NB4 (cell line): ENCODE results near the gene COL1A2.

Experiments used
- DNase-seq: peaks from one replicate; pipeline ENCODE4 v3.0.0; 2010; ENCODE audit warnings: low read depth
- H3K4me3 ChIP-seq: one replicate; pipeline ENCODE4 v1.5.1; 2011; ENCODE audit warnings: mild to moderate bottlenecking, low read depth, low read length, moderate library complexity
- MYC ChIP-seq: IDR thresholded peaks from 2 replicates; pipeline ENCODE4 v1.6.1; 2011; ENCODE audit warnings: low read depth, low read length
- POLR2A ChIP-seq: IDR thresholded peaks from 2 replicates; pipeline ENCODE4 v1.6.1; 2011; ENCODE audit warnings: mild to moderate bottlenecking; ENCODE audit not compliant: insufficient read length; ENCODE audit errors: extremely low read depth
- TF ChIP-seq, protein P1 (sequence below): IDR thresholded peaks from 2 replicates; pipeline ENCODE4 v1.6.1; 2011; ENCODE audit warnings: low read depth, low read length
- TF ChIP-seq, protein P2 (sequence below): IDR thresholded peaks from one replicate; pipeline ENCODE4 v1.5.1; 2012; ENCODE audit warnings: low read depth, low read length

COL1A2 gene

DNA sequence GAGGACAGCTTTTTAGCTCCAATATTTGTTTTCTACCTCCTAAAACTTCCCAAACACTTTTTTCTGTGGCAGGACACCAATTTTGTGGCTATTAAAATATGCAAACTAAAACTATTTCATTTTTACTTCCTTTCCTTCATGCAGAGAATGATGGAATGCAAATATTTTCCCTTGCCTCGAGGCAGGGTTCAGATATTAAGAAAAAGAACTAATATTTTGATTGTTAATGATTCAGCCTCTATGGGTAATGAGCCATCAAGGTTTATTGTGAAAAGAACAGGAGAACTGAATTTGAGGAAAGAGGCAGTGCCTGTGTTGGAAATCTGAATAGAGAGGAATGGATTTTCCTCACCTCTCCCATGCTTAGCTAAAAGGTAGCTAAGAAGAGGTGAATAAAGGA lies 71.8 kb downstream of the COL1A2 start:
- no peak overlapping the region for H3K4me3 ChIP-seq
- TF ChIP-seq, protein P1, sequence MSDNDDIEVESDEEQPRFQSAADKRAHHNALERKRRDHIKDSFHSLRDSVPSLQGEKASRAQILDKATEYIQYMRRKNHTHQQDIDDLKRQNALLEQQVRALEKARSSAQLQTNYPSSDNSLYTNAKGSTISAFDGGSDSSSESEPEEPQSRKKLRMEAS: no peak
- TF ChIP-seq, protein P2, sequence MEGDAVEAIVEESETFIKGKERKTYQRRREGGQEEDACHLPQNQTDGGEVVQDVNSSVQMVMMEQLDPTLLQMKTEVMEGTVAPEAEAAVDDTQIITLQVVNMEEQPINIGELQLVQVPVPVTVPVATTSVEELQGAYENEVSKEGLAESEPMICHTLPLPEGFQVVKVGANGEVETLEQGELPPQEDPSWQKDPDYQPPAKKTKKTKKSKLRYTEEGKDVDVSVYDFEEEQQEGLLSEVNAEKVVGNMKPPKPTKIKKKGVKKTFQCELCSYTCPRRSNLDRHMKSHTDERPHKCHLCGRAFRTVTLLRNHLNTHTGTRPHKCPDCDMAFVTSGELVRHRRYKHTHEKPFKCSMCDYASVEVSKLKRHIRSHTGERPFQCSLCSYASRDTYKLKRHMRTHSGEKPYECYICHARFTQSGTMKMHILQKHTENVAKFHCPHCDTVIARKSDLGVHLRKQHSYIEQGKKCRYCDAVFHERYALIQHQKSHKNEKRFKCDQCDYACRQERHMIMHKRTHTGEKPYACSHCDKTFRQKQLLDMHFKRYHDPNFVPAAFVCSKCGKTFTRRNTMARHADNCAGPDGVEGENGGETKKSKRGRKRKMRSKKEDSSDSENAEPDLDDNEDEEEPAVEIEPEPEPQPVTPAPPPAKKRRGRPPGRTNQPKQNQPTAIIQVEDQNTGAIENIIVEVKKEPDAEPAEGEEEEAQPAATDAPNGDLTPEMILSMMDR: no peak
- TF ChIP-seq POLR2A (no peak), MYC (no peak)
- no peak for DNase-seq

DNA sequence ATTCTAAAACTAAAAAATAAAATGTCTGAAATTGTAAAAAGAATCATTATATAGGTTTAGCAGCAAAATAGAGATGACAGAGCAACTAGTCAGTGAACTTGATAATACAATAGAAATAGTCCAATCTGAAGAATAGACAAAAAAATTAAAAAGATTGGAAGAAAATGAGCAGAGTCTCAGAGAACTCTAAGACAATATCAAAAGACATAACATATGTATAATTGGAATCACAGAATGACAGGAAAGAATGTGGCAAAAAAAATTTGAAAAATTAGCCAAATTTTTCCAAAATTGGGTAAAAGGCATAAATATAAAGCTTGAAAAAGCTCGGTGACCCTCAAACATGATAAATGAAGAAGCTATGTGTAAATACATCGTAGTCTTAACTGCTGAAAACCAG lies 76.9 kb downstream of the COL1A2 start:
- no peak overlapping the region for H3K4me3 ChIP-seq
- DNase-seq: no peak
- TF ChIP-seq MYC (no peak), POLR2A (no peak)
- TF ChIP-seq, protein P2: no peak
- TF ChIP-seq, protein P1: no peak

DNA sequence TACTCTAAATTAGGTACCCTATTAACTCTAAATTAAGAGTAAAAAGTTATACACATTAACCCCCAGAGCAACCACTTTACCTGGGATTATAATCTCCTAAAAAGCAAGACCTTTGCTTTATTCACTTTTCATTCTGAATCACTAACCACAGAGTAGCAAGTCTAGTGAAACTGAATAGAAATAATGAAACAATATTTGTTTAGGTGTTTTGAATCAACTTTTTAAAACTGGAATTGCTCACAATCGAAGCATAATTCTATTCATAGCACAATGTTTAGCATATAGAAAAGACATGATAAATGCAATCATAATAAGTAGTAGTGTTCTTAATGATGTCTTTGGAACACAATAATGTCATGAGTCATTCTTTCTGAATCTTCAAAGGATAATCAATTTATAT lies 77.9 kb downstream of the COL1A2 start:
- no peak overlapping the region for H3K4me3 ChIP-seq
- TF ChIP-seq POLR2A (no peak), MYC (no peak)
- TF ChIP-seq, protein P2: no peak
- TF ChIP-seq, protein P1: no peak
- no peak for DNase-seq

DNA sequence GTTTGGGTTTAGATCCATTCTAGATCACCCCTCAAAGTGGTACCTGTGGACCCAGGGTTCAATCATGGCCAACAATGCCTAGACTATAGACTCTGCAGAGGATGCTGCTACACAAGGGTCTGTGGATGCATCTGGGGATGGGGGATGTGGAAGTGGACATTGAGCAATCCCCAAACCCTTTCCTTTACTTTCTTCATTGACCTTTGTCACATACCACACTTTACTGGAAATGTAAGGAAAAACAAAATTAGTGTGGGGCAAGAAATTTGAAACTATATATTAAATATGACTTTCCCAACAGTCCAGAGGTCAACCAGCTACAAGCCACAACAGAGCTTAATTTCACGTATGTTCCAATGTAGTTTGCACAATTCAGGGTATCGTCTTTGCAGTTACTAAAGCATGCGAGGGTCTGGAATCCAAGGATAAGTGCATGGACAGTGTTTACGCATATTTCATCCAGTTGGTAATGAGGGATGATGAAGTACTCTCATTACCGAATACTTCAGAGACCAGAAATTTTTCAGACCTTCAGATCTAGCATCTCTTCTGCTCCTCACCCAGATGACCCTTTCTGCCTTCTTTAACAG lies 81.7 kb downstream of the COL1A2 start:
- DNase-seq: no peak
- TF ChIP-seq POLR2A: no peak
- TF ChIP-seq, protein P1: no peak
- no peak for TF ChIP-seq MYC
- TF ChIP-seq, protein P2: no peak
- H3K4me3 ChIP-seq: no peak overlapping the region

DNA sequence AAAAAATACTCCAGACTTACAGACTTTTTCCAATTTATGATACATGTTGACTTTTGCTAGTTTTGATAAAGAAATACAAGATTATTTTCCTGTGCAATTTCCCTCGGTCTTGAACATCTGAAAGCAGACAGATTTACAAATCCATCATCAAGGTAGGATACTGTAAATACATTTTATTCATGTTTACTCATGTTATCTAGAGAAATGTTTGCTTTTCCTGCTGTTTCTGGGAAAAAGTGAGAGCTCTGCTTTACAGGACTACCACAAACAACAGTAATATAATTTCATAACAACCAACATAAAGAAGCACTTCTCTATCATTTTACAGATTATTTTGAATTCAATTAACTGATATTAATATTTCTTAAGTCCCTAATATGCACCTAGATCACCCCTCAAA lies 83.2 kb downstream of the COL1A2 start:
- TF ChIP-seq MYC (no peak), POLR2A (no peak)
- TF ChIP-seq, protein P1: no peak
- TF ChIP-seq, protein P2: no peak
- DNase-seq: no peak
- no peak overlapping the region for H3K4me3 ChIP-seq

DNA sequence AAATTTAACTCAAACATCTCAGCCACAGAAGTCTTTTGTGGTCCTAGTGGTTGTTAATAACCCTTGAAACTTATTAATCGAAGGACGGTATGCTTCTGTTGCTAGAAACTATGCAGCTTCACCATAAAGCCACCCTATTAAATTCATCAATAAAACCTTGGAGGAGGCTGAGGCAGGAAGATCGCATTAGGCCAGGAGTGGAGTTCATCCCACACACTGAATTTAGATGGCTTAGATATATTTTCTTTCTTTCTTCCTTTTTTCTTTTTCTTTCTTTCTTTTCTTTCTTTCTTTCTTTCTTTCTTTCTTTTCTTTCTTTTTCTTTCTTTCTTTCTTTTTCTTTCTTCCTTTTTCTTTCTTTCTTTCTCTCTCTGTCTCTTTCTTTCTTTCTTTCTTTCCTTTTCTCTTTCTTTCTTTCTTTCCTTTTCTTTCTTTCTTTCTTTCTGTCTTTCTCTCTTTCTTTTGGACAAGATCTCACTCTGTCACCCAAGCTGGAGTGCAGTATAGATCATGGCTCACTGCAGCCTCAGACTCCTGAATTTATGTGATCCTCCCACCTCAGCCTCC lies 84.0 kb downstream of the COL1A2 start:
- TF ChIP-seq MYC (no peak), POLR2A (no peak)
- TF ChIP-seq, protein P2: no peak
- TF ChIP-seq, protein P1: no peak
- no peak for DNase-seq
- H3K4me3 ChIP-seq: no peak overlapping the region
